Heart left ventricle (tissue), 13 donors: ENCODE data around the gene CHST2.

Source experiments
- CTCF ChIP-seq, 12 donors: fragments of 200-600 bp; sonication (generic) in 4 of 12; IDR thresholded peaks; one replicate each; pipeline versions ENCODE4 v1.5.0 to v1.8.0; 2018 to 2022; ENCODE audit warnings: antibody characterized with exemption in 12 of 12, mild to moderate bottlenecking in 5 of 12
- POLR2A ChIP-seq, 2 donors: fragments of 450-650 bp; IDR thresholded peaks; one replicate each; pipeline ENCODE4 v1.6.1; 2017; ENCODE audit warnings: antibody characterized with exemption in 2 of 2, mild to moderate bottlenecking in 2 of 2, moderate library complexity in 2 of 2
- donor health status: ischemic (EF 13 %, LVEDD 7.1; RV severe dilation, severe dysfunction).
- donor health status: DM: no; HTN: yes; CAD: no.
- donor health status: DM: no; HTN: no; CAD: no.
- donor health status: ischemic (EF 25% LVEDD 6.9; RV normal size, moderate dysfunction).
- donor health status: ischemic (EF 25% LVEDD 5.7; RV mildly dilated, moderate dysfunction).
- donor health status: ischemic (EF 35%, LVEDD 5.7; RV mildly dilated, moderate dysfunction).
- donor health status: nonischemic (EF 11% LVEDD 7.7; RV severe dilation, severe dysfunction).
- donor health status: DM: yes; HTN: yes; CAD: no.
- donor health status: PGD.
- donor health status: ischemic (EF 29% LVEDD 5.4; RV normal size, mild dysfunction).
- donor health status: nonischemic (EF 23%, LVEDD 6.1; RV moderate dilation, normal function).

- TF ChIP-seq CTCF (IDR thresholded peaks at IDR 0.05) (no peak), POLR2A (IDR thresholded peaks at IDR 0.05) (no peak)
These were observed 19.4 kb downstream of the CHST2 start for GRCh38 chr3:143138953-143139352.
